Measurements from ENCODE around the gene CRISP1.

CRISP1 gene

DNA sequence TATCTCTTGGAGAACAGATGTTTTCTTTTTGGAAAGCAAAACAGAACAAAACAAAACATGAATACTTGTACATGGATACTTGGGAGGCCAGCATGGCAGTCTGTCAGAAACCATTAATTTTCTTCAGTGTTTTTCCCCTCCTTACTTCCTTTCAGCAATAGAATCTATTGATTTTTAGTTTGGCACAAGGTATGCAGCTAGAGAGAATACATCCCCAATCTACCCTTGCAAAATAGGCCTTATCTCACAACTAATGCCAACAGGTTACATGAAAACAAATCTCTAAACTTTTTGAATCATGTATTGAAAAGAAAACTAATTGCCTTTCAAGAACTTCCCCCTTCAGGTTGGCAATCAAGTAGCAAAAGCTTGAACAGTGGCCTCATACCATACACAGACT, 82.1 kb downstream of the CRISP1 start:
- H3K9me3 Mint-ChIP-seq = no peaks in the 10 kb centered on the region
- TF ChIP-seq, protein P1, sequence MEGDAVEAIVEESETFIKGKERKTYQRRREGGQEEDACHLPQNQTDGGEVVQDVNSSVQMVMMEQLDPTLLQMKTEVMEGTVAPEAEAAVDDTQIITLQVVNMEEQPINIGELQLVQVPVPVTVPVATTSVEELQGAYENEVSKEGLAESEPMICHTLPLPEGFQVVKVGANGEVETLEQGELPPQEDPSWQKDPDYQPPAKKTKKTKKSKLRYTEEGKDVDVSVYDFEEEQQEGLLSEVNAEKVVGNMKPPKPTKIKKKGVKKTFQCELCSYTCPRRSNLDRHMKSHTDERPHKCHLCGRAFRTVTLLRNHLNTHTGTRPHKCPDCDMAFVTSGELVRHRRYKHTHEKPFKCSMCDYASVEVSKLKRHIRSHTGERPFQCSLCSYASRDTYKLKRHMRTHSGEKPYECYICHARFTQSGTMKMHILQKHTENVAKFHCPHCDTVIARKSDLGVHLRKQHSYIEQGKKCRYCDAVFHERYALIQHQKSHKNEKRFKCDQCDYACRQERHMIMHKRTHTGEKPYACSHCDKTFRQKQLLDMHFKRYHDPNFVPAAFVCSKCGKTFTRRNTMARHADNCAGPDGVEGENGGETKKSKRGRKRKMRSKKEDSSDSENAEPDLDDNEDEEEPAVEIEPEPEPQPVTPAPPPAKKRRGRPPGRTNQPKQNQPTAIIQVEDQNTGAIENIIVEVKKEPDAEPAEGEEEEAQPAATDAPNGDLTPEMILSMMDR (IDR thresholded peaks at IDR 0.05) = no peak
- H3K36me3 Mint-ChIP-seq (ENCODE audit: low read depth) = no peaks in the 10 kb centered on the region
- no peaks in the 10 kb centered on the region for H3K4me1 Mint-ChIP-seq
- H3K4me3 Mint-ChIP-seq = no peak overlapping the region
- no peaks in the 10 kb centered on the region for H3K27me3 Mint-ChIP-seq (ENCODE audit: low read depth, poor library complexity)
- no peak for DNase-seq
- H3K27ac Mint-ChIP-seq = no peak overlapping the region
